Measurements from ENCODE around the gene LAIR1.

GRCh38 chr19:54407780-54408179 lies 43.0 kb upstream of the LAIR1 start:
- TF ChIP-seq CTCF (IDR thresholded peaks at IDR 0.05) (no peak), POLR2A (IDR thresholded peaks at IDR 0.05) (no peak), EP300 (IDR thresholded peaks at IDR 0.05) (no peak), POLR2AphosphoS5 (IDR thresholded peaks at IDR 0.05) (no peak)

All from upper lobe of left lung (tissue), 4 donors.